ENCODE results near the gene FGF1.

FGF1 gene

DNA sequence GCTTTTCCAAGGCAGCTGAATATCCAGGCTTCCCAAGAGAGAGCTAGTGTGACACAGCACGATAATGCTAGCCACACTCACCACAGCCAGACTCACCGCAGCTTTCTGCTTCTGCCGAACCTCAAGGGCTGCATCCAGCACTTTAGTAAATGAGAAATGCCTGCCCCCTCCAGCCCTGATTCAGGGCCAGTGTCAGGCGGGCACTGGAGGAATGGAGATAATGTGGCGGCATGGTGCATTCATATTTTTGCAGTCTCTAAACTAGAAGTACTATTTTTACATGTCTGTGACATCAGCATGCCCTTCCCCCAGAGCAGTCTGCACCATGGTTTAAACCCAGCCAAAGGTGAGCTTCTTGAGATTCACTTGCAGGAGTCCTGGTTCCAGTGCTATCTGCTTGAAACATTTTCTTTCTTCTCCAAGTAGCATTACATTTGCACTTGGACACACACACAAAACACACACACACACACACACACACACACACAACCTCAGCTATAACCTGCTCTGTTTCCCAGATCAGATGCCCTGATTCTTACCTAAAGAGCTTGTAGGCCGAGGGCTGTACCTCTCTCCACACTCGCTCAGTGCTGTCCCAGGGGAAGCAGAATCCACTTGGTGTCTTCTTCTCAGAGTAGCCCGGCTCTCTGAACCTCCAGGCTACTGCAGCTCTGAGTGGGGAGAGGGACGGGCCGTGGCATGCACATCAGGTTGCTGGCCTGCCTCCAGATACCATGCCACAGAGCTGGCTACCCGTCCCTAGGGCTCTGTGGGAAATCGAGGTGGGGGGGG lies at the start of gene FGF1:
TSS of gene FGF1 (minus strand) at position 673 of the 792 bp plus-strand sequence. CDS start 71,963 bp downstream, outside the sequence.
- H3K4me3 ChIP-seq = peak within 1 kb of the TSS; percentile 64
- TF ChIP-seq, protein P1, sequence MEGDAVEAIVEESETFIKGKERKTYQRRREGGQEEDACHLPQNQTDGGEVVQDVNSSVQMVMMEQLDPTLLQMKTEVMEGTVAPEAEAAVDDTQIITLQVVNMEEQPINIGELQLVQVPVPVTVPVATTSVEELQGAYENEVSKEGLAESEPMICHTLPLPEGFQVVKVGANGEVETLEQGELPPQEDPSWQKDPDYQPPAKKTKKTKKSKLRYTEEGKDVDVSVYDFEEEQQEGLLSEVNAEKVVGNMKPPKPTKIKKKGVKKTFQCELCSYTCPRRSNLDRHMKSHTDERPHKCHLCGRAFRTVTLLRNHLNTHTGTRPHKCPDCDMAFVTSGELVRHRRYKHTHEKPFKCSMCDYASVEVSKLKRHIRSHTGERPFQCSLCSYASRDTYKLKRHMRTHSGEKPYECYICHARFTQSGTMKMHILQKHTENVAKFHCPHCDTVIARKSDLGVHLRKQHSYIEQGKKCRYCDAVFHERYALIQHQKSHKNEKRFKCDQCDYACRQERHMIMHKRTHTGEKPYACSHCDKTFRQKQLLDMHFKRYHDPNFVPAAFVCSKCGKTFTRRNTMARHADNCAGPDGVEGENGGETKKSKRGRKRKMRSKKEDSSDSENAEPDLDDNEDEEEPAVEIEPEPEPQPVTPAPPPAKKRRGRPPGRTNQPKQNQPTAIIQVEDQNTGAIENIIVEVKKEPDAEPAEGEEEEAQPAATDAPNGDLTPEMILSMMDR (IDR thresholded peaks at IDR 0.05) = no peak
- peak within 1 kb of the TSS; percentile 54 to 95 for H3K27ac ChIP-seq
- DNase-seq (ENCODE audit: low spot score) = peak; percentile 88

DNA sequence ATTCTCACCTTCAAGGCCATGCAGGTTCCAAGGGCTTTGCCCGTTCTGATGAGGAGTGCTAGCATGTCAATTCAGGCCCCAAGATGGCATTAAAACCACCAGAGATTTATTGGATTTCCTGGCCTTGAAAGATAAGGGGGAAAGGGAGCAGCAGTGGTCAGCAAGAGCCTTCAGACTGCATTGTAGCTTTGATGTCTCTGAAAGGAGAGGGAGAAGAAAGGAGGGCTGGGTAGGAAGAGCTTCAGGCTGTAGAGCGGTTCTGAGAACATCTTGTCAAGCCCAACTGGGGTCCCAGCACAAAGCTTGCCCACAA lies 41.8 kb upstream of the FGF1 start:
- no peak overlapping the region for H3K4me3 ChIP-seq
- TF ChIP-seq, protein P1 (IDR thresholded peaks at IDR 0.05) = no peak
- DNase-seq (ENCODE audit: low spot score) = peak; percentile 31
- H3K27ac ChIP-seq = no peak overlapping the region

DNA sequence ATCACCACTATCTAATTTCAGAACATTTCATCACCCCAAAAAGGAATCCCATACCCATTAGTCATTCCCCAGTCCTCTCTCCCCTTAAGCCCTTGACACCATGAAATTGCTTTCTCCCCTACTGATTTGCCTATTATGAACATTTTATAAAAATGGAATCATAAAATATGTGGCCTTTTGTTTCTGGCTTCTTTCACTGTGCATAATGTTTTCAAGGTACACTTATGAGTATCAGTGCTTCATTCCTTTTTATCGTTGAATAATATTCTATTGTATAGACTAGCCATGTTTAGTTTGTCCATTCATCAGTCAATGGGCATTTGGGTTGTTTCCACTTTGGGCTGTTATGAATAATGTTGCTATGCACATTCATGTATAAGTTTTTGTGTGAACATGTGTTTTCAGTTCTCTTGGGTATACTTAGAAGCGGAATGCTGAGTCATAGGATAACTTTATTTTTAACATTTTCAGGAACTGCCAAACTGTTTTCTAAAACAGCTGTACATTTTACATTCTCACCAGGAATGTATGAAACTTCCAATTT lies 40.4 kb upstream of the FGF1 start:
- no peak for DNase-seq (ENCODE audit: low spot score)
- TF ChIP-seq, protein P1 (IDR thresholded peaks at IDR 0.05) = no peak
- H3K27ac ChIP-seq = peak overlapping the region; percentile 20 to 53
- H3K4me3 ChIP-seq = no peak overlapping the region

DNA sequence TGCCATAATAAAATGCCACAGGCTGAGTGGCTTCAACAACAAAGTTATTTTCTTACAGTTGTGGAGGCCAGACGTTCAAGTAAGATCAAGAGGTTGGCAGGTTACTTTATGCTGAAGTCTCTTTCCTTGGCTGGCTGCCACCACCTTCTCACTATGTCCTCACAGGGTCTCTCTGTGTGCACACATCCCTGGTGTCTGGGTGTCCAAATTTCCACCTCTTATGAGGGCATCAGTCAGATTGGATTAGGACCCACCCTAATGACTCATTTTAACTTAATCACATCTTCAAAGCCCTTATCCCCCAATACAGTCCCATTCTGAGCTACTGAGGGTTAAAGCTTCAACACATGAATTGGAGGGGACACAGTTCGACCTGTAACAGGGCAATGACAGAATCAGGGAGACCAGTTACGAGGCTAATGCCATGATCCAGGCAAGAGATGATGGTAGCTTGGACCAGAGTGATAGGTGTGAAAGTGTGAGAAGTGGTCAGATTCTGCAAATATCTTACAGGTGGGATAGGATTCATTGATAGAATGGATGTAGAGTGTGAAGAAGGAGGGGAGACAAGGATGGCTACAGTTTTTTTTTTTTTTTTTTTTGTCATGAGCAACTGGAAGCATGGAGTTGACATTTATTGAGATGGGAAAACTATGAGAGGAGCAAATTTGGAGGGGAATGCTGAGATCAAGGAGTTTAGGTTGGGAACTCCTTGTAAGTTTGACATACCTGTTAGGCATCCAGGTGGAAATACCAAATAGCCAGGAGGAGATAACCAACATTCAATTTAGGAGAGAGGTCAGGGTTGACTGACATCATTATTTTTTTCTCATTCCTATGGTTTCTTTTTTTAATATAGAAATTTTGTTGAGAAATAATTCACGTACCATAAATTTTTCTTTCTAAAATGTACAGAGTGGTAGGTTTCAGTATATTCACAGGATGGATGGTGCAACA lies 39.6 kb upstream of the FGF1 start:
- Histone ChIP-seq H3K27ac (peak overlapping the region; percentile 18 to 53), H3K4me3 (no peak overlapping the region)
- peak; percentile 17 for DNase-seq (ENCODE audit: low spot score)
- TF ChIP-seq, protein P1 (IDR thresholded peaks at IDR 0.05) = no peak

DNA sequence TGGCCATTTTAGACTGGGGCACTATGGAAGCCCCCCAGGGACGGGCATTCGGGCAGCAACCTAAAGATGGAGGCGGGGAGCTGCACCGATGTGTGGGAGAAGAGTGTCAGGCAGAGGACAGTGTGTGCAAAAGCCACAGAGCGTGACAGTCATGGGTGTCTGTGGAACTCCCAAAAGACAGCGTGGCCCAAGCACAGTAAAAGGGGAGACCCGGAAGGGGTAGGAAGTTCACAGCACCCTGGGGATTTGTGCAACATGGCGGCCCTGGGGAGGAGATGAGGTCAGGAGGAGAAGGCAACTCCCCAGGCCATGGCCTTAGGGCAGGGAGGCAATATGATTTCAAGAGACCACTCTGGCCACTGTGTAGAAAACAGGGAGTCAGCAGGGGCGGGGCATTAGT lies 38.9 kb upstream of the FGF1 start:
- no peak overlapping the region for H3K27ac ChIP-seq
- DNase-seq (ENCODE audit: low spot score) = no peak
- TF ChIP-seq, protein P1 (IDR thresholded peaks at IDR 0.05) = no peak
- no peak overlapping the region for H3K4me3 ChIP-seq

DNA sequence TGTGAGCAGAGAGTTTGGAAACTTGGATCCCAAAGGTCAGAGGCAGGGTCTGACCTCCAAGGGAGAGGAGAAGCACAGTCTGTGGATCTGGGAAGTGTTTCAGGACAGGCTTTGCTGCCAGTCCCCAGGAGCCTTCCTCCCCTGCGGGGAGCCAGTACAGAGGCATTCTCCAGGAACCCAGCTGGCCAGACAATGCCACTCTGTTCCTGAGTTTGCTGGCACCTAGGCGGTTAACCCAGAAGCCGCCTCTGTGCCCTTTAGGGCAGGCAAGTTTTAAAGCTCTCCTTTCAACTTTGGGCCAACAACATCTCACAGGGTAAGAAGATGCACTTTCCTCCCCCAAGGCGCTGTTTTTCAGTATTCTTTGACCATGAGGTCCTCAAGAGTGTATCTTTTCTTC lies 37.0 kb upstream of the FGF1 start:
- TF ChIP-seq, protein P1 (IDR thresholded peaks at IDR 0.05) = no peak
- no peak for DNase-seq (ENCODE audit: low spot score)
- no peak overlapping the region for H3K27ac ChIP-seq

More for the DNA sequence above, 37.0 kb upstream of the FGF1 start:
- no peak overlapping the region for H3K4me3 ChIP-seq
